Endothelial cell of umbilical vein (primary cell): ENCODE measurements around the gene LRFN3. TPM values are rescaled to one million over a fixed set of nuclear protein-coding genes. Genes with fewer than 3 reads are reported as not detected.

Experiments used
- BruUV-seq: library from RNA; stranded (reverse); fragments of 400-500 nt; replicated peaks from 2 replicates; lab custom pipeline; 2021; lab: Mats Ljungman, UMichigan
- CTCF ChIA-PET: fragments of 300-600, 350-600 bp; sonication (Branson Sonifier 250); formaldehyde crosslinking; loops from one replicate; lab custom pipeline; 2021; ENCODE audit warnings: antibody characterized with exemption, inconsistent platforms; lab: Charles Lee
- POLR2A ChIA-PET: fragments of 300-600, 350-600 bp; sonication (Branson Sonifier 250); formaldehyde crosslinking; loops from one replicate; lab custom pipeline; 2021; ENCODE audit warnings: antibody characterized with exemption, inconsistent platforms; lab: Charles Lee
- DNase-seq: peaks from one replicate; pipeline ENCODE4 v3.0.0-alpha.2; 2011; ENCODE audit warnings: low read depth, low spot score
- FAIRE-seq: peaks from 2 replicates; lab custom pipeline; 2011; peaks lifted over from hg19 to GRCh38; lab: Jason Lieb, UNC
- H2AFZ ChIP-seq: 2 replicates; pipeline ENCODE4 v1.6.0; 2012; ENCODE audit warnings: low read depth, low read length, control low read depth, inconsistent platforms
- H3K27ac ChIP-seq: 2 replicates; pipeline ENCODE4 v1.5.1; 2011; ENCODE audit warnings: low read depth, mild to moderate bottlenecking, control low read depth, low read length, moderate library complexity; ENCODE audit not compliant: insufficient read depth
- H3K27me3 ChIP-seq, 2 experiments: 2 replicates each; pipeline versions ENCODE4 v1.6.0 to v1.6.1; 2011; ENCODE audit warnings: low read length in 2 of 2, mixed read lengths in 1 of 2; ENCODE audit not compliant: control insufficient read depth in 2 of 2, insufficient read depth in 2 of 2
- H3K36me3 ChIP-seq, 2 experiments: 2 replicates in 1 of 2; 3 replicates in 1 of 2; pipeline ENCODE4 v1.5.1; 2011; ENCODE audit warnings: low read length in 2 of 2, mild to moderate bottlenecking in 1 of 2, moderate library complexity in 1 of 2; ENCODE audit not compliant: control insufficient read depth in 2 of 2, insufficient read depth in 2 of 2; ENCODE audit errors: extremely low read depth in 1 of 2
- H3K4me1 ChIP-seq: 3 replicates; pipeline ENCODE4 v1.5.1; 2011; ENCODE audit warnings: mild to moderate bottlenecking, low read length; ENCODE audit not compliant: control insufficient read depth, insufficient read depth; ENCODE audit errors: extremely low read depth
- H3K4me2 ChIP-seq: 2 replicates; pipeline ENCODE4 v1.6.1; 2011; ENCODE audit warnings: low read length, control low read depth, mixed read lengths; ENCODE audit not compliant: insufficient read depth
- H3K4me3 ChIP-seq, 3 experiments: fragments of 200-600 bp in 1 of 3; sonication (generic), shearing (Covaris generic) in 1 of 3; replicated peaks in 1 of 3; 2 replicates each; pipeline ENCODE4 v1.5.1; 2011 to 2016; ENCODE audit warnings: control low read depth in 3 of 3, low read length in 3 of 3, mild to moderate bottlenecking in 2 of 3, inconsistent platforms in 1 of 3, low read depth in 1 of 3, moderate library complexity in 1 of 3; ENCODE audit not compliant: insufficient read depth in 1 of 3
- H3K79me2 ChIP-seq: 2 replicates; pipeline ENCODE4 v1.6.0; 2012; ENCODE audit warnings: low read length, inconsistent platforms; ENCODE audit not compliant: control insufficient read depth, insufficient read depth
- H3K9ac ChIP-seq: replicated peaks from 2 replicates; pipeline ENCODE3; 2011; ENCODE audit warnings: low read length, control low read depth; ENCODE audit not compliant: insufficient read depth; ENCODE audit errors: extremely low read depth
- H3K9me1 ChIP-seq: replicated peaks from 3 replicates; pipeline ENCODE4 v1.6.0; 2011; ENCODE audit warnings: mild to moderate bottlenecking, low read length; ENCODE audit not compliant: control insufficient read depth, insufficient read depth; ENCODE audit errors: extremely low read depth
- H3K9me3 ChIP-seq: replicated peaks from 2 replicates; pipeline ENCODE4 v1.5.1; 2012; ENCODE audit warnings: low read length, inconsistent platforms; ENCODE audit not compliant: control insufficient read depth, insufficient read depth
- H4K20me1 ChIP-seq: replicated peaks from 2 replicates; pipeline ENCODE3; 2011; ENCODE audit warnings: mild to moderate bottlenecking, low read length; ENCODE audit not compliant: control insufficient read depth, insufficient read depth; ENCODE audit errors: extremely low read depth
- CTCF ChIP-seq, 2 donors: IDR thresholded peaks; 1 replicate in 1 of 2; 2 replicates in 1 of 2; pipeline ENCODE4 v1.5.1; 2011; ENCODE audit warnings: low read length in 2 of 2, mild to moderate bottlenecking in 2 of 2, moderate library complexity in 2 of 2, control low read depth in 1 of 2, inconsistent platforms in 1 of 2, low read depth in 1 of 2; ENCODE audit not compliant: insufficient read depth in 1 of 2; ENCODE audit errors: extremely low read depth in 1 of 2
- EZH2 ChIP-seq: IDR thresholded peaks from 2 replicates; pipeline ENCODE4 v1.6.1; 2012; ENCODE audit warnings: borderline replicate concordance, low read depth, mild to moderate bottlenecking, moderate library complexity, low read length, inconsistent platforms; ENCODE audit not compliant: severe bottlenecking
- FOS ChIP-seq: IDR thresholded peaks from 2 replicates; pipeline ENCODE4 v1.6.1; 2011; ENCODE audit warnings: mild to moderate bottlenecking, low read length, moderate library complexity, borderline replicate concordance; ENCODE audit not compliant: insufficient read depth
- GATA2 ChIP-seq: IDR thresholded peaks from 2 replicates; pipeline ENCODE4 v1.7.0; 2011; ENCODE audit warnings: low read depth, mild to moderate bottlenecking, moderate library complexity, mixed read lengths, low read length; ENCODE audit not compliant: insufficient read length, insufficient read depth
- JUN ChIP-seq: IDR thresholded peaks from 2 replicates; pipeline ENCODE4 v1.6.1; 2011; ENCODE audit warnings: borderline replicate concordance, low read depth; ENCODE audit not compliant: insufficient read length, insufficient read depth
- MAX ChIP-seq: IDR thresholded peaks from 2 replicates; pipeline ENCODE4 v1.6.1; 2011; ENCODE audit not compliant: insufficient read depth, insufficient read length
- MYC ChIP-seq: IDR thresholded peaks from one replicate; pipeline ENCODE4 v1.6.1; 2011; ENCODE audit warnings: mild to moderate bottlenecking, low read depth, low read length
- POLR2A ChIP-seq: IDR thresholded peaks from 2 replicates; pipeline ENCODE4 v1.6.1; 2012; ENCODE audit warnings: low read depth, mild to moderate bottlenecking, control low read depth, low read length
- POLR2AphosphoS5 ChIP-seq: IDR thresholded peaks from 2 replicates; pipeline ENCODE4 v1.6.1; 2012; ENCODE audit warnings: low read depth, mild to moderate bottlenecking, control low read depth, low read length, moderate library complexity; ENCODE audit not compliant: insufficient read depth
- dilution Hi-C: fragments of 300-500 bp; cut with MboI; formaldehyde crosslinking; loops from one replicate; pipeline ENCODE4 v1.15.0; 2019; ENCODE audit warnings: low sequenced_read_pairs; ENCODE audit not compliant: extremely low pct_ligation_motif_present
- intact Hi-C: fragments of 100-400 bp; cut with micrococcal nuclease; formaldehyde crosslinking; loops from one replicate; pipeline ENCODE4 v1.10.0; 2022
- polyA plus RNA-seq, 4 experiments: library from polyadenylated mRNA; depleted of rRNA in 3 of 4; stranded (reverse) in 3 of 4; unstranded in 1 of 4; fragments of >200 nt; gene quantifications; 2 replicates each; pipeline versions ENCODE4 v1.2.1 to v1.2.3, GENCODE V29; 2011 to 2012; ENCODE audit warnings: missing spikeins in 1 of 4
- total RNA-seq: library from RNA; stranded (reverse); gene quantifications from 2 replicates; pipeline ENCODE4 v1.2.3, GENCODE V29; 2021

The LRFN3 gene
- total and polyA plus RNA-seq, 2 donors (not counting 3 experiments of a cell fraction or from before 2014, with no cell fraction given) = 4.1 to 15.9 TPM

- DNase-seq = no peak
- Histone ChIP-seq H3K27me3 (no peaks in the 10 kb centered on the region), H3K79me2 (no peaks in the 10 kb centered on the region), H3K9me1 (no peaks in the 10 kb centered on the region), H3K9ac (no peak overlapping the region), H3K27ac (no peak overlapping the region), H4K20me1 (no peaks in the 10 kb centered on the region), H3K4me3 (no peak overlapping the region), H3K36me3 (no peaks in the 10 kb centered on the region), H3K9me3 (no peaks in the 10 kb centered on the region), H2AFZ (no peak overlapping the region), H3K4me1 (no peaks in the 10 kb centered on the region), H3K4me2 (no peak overlapping the region)
- dilution Hi-C loops (no loop called here), intact Hi-C loops (no loop called here)
- no peak for TF ChIP-seq EZH2
- no peak for TF ChIP-seq POLR2AphosphoS5
- no peak for TF ChIP-seq CTCF (IDR thresholded peaks at IDR 0.05; ENCODE audit: extremely low read depth in 1 of 2, insufficient read depth in 1 of 2, low read depth in 1 of 2, low read length in 2 of 2)
- no peak for TF ChIP-seq MAX
- TF ChIP-seq MYC = no peak
- no peak for TF ChIP-seq POLR2A
- TF ChIP-seq JUN = no peak
- TF ChIP-seq FOS = no peak
- no peak for TF ChIP-seq GATA2
- no TSS peak for BruUV-seq
- ChIA-PET POLR2A (no interaction called here), CTCF (no interaction called here)
- no peak for FAIRE-seq
Measured at GRCh38 chr19:35911790-35912189, 24.4 kb upstream of the LRFN3 start.
